ENCODE data around the gene KRTAP12-1. TPM values are rescaled to one million over a fixed set of nuclear protein-coding genes. Genes with fewer than 3 reads are reported as not detected.
"Not testable (repeated sequence)": the region's sequence is repeated elsewhere in the genome, so short reads cannot be mapped to it uniquely, and the experiment has no call there.

Gene KRTAP12-1
- total RNA-seq, 1 donor = not detected

DNA sequence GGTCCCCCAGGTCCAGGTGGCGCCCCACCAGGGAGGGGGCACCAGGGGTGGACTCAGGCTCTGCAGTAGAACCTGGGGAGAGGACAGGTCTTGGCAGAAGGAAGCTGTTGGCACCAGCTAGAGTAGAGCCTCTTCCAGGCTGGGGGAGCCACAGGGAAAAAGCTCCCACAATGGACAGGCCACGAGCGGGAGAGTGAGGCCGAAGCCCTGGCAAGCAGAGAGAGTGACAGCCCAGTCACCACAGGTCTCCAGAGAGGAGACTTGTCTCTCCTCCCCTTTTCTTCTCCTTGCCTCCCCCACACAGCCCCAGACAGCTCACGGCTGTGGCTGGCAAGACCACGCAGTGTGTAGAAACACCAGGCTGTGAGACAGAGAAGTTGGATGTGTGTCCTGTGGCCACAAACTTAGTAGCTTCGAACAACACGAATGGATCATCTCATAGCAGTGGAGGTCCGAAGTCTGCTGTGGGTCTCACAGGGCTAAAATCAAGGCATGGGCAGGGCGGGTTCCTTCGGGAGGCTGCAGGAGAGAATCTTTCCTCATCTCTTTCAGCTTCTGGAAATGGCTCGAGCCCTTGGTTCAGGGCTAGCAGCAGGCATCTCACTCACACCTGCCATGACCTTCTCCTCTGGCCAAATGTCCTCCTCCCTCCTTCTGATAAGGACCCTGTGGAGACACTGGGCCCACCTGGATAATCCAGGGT lies 30.8 kb downstream of the KRTAP12-1 start:
- no peak overlapping the region for H3K4me3 ChIP-seq (ENCODE audit: low read depth, low read length)

DNA sequence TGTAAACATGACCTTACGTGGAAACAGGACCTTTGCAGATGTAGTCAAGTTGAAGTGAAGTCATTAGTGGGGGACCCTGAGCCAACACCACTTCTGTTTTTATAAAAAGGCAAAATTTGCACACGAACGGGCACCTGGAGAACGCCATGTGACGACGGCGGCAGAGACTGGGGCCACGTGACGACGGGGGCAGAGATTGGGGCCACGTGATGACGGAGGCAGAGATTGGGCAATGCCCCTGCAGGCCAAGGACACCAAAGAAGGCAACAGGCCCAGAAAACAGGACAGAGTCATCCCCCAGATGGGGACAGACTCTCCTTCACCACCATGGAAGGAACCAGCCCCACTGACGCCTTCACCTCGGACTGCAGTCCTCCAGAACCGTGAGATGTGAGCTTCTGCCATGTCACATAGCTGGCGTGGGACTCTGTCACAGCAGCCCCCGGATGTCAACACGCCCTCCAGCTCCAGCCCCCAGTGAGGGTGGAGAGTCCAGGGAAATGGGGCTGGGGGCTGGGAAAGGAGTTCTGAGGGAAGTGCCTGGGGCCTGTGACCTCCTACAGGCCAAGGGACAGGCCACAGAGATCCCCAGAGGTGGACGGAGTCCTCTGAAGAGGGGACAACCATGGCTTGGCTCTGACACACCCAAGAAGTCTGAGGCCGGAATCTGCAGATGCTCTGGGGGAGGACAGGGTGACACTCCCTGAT lies 31.5 kb downstream of the KRTAP12-1 start:
- DNase-seq (ENCODE audit: low read depth) = no peak
- H3K4me3 ChIP-seq (ENCODE audit: low read depth, low read length) = no peak overlapping the region
- TF ChIP-seq, protein P1, sequence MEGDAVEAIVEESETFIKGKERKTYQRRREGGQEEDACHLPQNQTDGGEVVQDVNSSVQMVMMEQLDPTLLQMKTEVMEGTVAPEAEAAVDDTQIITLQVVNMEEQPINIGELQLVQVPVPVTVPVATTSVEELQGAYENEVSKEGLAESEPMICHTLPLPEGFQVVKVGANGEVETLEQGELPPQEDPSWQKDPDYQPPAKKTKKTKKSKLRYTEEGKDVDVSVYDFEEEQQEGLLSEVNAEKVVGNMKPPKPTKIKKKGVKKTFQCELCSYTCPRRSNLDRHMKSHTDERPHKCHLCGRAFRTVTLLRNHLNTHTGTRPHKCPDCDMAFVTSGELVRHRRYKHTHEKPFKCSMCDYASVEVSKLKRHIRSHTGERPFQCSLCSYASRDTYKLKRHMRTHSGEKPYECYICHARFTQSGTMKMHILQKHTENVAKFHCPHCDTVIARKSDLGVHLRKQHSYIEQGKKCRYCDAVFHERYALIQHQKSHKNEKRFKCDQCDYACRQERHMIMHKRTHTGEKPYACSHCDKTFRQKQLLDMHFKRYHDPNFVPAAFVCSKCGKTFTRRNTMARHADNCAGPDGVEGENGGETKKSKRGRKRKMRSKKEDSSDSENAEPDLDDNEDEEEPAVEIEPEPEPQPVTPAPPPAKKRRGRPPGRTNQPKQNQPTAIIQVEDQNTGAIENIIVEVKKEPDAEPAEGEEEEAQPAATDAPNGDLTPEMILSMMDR (IDR thresholded peaks at IDR 0.05; ENCODE audit: insufficient read depth, low read depth, low read length) = no peak

More for the DNA sequence above, 30.8 kb downstream of the KRTAP12-1 start:
- TF ChIP-seq, protein P1 (IDR thresholded peaks at IDR 0.05; ENCODE audit: insufficient read depth, low read depth, low read length) = no peak
- DNase-seq (ENCODE audit: low read depth) = no peak

DNA sequence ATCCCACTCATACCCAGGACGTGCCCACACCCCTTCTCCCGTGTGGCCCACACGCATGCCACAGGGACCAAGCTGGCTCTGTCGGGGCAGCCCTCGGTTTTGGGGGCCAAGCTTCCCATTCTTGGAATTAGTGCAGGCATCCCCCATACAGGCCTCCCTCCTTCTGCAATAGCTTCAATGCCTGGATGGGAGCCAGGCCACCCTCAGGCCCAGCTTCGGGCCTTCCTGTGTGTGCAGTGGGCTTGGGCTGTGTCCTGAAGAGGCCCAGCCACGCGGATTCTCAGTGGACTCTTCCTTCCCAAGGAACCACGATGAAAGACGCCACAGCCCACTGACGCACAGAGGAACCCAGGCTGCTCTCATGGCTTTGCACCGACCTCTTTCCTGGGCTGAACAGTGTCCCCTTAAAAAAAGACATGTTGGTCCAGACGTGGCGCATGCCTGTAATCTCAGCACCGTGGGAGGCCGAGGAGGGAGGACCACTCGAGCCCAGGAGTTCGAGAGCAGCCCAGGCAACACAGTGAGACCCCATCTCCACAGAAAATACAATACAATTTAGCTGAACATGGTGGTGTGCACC lies 32.4 kb downstream of the KRTAP12-1 start:
- DNase-seq (ENCODE audit: low read depth) = no peak
- no peak overlapping the region for H3K4me3 ChIP-seq (ENCODE audit: low read depth, low read length)
- TF ChIP-seq, protein P1 (IDR thresholded peaks at IDR 0.05; ENCODE audit: insufficient read depth, low read depth, low read length) = no peak

DNA sequence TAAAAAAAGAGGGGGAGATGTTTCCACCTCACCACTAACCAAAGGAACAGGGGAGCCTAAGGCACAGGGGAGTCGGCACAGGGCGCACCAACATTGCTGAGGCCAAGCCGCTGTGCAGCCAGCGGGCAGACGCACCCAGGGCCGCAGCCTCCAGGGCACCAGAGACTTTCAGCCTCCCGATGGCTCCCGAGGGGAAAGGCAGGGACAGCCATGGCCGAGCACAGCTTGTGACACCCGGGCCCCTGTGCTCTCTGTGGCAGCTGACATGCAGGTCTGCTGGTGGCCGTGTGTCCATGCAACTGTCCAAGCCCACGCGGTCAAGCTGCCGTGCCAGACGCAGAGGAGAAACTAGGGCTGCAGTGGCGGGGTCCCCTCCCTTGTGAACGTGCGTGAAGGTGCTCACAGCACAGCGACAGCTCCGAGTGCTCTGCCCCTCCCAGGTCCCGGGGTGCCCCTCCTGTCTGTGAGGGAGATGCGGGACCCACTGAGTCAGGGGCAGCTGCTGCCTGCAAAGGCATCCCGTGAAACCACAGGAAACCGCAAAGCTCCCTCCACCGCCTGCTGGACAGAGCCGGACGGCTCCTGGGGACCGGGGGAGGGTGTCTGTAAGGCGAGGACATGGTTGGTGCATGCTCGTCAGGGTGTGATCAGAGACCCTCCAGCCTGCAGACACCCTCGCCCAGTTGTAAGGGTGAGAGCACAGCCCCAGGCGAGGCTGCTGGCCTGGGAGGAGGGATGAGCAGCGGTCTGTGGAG lies 33.2 kb downstream of the KRTAP12-1 start:
- TF ChIP-seq, protein P1 (IDR thresholded peaks at IDR 0.05; ENCODE audit: insufficient read depth, low read depth, low read length) = no peak
- no peak for DNase-seq (ENCODE audit: low read depth)
- H3K4me3 ChIP-seq (ENCODE audit: low read depth, low read length) = no peak overlapping the region

DNA sequence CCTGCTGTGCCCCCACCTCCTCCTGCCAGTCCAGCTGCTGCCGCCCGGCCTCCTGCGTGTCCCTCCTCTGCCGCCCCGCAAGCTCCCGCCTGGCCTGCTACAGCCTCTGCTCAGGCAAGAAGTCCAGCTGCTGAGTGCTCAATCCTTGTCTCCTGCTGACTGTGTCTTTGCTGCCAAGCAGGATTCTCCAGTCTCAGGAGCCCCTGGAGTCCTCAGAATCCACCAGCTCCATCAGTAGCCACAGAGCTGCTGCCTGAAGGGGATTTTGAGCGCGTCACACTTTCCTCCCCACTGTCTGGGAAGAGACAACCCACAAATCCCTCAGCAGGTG lies 34.8 kb downstream of the KRTAP12-1 start:
- TF ChIP-seq, protein P1 (IDR thresholded peaks at IDR 0.05; ENCODE audit: insufficient read depth, low read depth, low read length) = no peak
- no peak for DNase-seq (ENCODE audit: low read depth)
- H3K4me3 ChIP-seq (ENCODE audit: low read depth, low read length) = no peak overlapping the region

DNA sequence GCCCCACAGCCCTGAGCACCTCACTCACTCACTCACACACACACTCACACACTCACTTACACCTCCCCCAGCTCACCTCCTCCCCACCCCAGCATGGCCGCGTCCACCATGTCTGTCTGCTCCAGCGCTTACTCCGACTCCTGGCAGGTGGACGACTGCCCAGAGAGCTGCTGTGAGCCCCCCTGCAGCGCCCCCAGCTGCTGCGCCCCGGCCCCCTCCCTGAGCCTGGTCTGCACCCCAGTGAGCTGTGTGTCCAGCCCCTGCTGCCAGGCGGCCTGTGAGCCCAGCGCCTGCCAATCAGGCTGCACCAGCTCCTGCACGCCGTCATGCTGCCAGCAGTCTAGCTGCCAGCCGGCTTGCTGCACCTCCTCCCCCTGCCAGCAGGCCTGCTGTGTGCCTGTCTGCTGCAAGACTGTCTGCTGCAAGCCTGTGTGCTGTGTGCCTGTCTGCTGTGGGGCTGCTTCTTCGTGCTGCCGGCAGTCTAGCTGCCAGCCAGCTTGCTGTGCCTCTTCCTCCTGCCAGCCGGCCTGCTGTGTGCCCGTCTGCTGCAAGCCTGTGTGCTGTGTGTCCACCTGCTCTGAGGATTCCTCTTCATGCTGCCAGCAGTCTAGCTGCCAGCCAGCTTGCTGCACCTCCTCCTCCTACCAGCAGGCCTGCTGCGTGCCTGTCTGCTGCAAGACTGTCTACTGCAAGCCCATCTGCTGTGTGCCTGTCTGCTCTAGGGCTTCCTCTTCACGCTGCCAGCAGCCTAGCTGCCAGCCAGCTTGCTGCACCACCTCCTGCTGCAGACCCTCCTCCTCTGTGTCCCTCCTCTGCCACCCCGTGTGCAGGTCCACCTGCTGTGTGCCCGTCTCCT lies 35.4 kb downstream of the KRTAP12-1 start, which contains the start of gene KRTAP10-11:
KRTAP10-11 (plus strand) TSS at position 49 of the 856 bp plus-strand sequence; CDS start at position 94, 45 bp downstream.
- not testable (repeated sequence) for DNase-seq (ENCODE audit: low read depth); H3K4me3 ChIP-seq (ENCODE audit: low read depth, low read length)

Measured in fibroblast of villous mesenchyme (primary cell).